Left lung (tissue), 14 donors: ENCODE measurements around the gene IFNA16. TPM values are rescaled to one million over a fixed set of nuclear protein-coding genes. Genes with fewer than 3 reads are reported as not detected.
"Not testable (repeated sequence)": the region's sequence is repeated elsewhere in the genome, so short reads cannot be mapped to it uniquely, and the experiment has no call there.

Source experiments
- ATAC-seq: fragments of 200-7000 bp; cut with Tn5 transposase; one replicate; pipeline ENCODE4 v1.9.1; 2020; ENCODE audit warnings: moderate library complexity
- DNase-seq, 4 donors: peaks; one replicate each; pipeline ENCODE4 v3.0.0-alpha.2; 2013 to 2020
- H3K27ac ChIP-seq, 2 donors: fragments of 200-600 bp; sonication (generic) in 1 of 2; one replicate each; pipeline versions ENCODE4 v1.5.0 to v1.8.0; 2020 to 2021
- H3K27me3 ChIP-seq, 2 donors: fragments of 200-600 bp; sonication (generic) in 1 of 2; one replicate each; pipeline versions ENCODE4 v1.5.0 to v1.8.0; 2020 to 2021
- H3K36me3 ChIP-seq, 2 donors: fragments of 200-600 bp; sonication (generic) in 1 of 2; one replicate each; pipeline versions ENCODE4 v1.5.0 to v1.8.0; 2020 to 2021
- H3K4me1 ChIP-seq, 2 donors: fragments of 200-600 bp; one replicate each; pipeline ENCODE4 v1.8.0; 2021
- H3K4me3 ChIP-seq, 2 donors: fragments of 200-600 bp; sonication (generic) in 1 of 2; one replicate each; pipeline versions ENCODE4 v1.5.0 to v1.8.0; 2020 to 2021; ENCODE audit warnings: mild to moderate bottlenecking in 1 of 2
- H3K9me3 ChIP-seq, 2 donors: fragments of 200-600 bp; sonication (generic) in 1 of 2; one replicate each; pipeline versions ENCODE4 v1.5.0 to v1.8.0; 2020 to 2021
- intact Hi-C, 2 donors: fragments of 100-400 bp; cut with DNase I; formaldehyde crosslinking; loops; one replicate each; pipeline versions ENCODE4 v1.11.2 to v1.14.2; 2022
- long read RNA-seq, 12 donors: library from polyadenylated mRNA in 2 of 12; unstranded in 2 of 12; transcript quantifications; one replicate each; pipeline ENCODE4 v2.0.0 and lab custom pipeline, GENCODE V29; 2019 to 2026
- polyA plus RNA-seq, 6 donors: library from polyadenylated mRNA; unstranded; fragments of 120-200 nt; gene quantifications; one replicate each; pipeline ENCODE4 v1.2.1, GENCODE V29; 2013; ENCODE audit not compliant: insufficient read length in 6 of 6
- total RNA-seq, 2 donors: library from RNA; stranded (reverse); fragmentation: NEBNext Ultra II Directional; extraction: Animal tissue kit (Norgen Biotek cat#: 25700); gene quantifications; one replicate each; pipeline ENCODE4 v1.2.1, GENCODE V29; 2021
- TF ChIP-seq, protein P1 (sequence below), 2 donors: fragments of 200-600 bp; sonication (generic) in 1 of 2; IDR thresholded peaks; one replicate each; pipeline versions ENCODE4 v1.5.0 to v1.8.0; 2021; ENCODE audit warnings: antibody characterized with exemption in 2 of 2
- donor health status: DM: no; HTN: yes; CAD: no.
- donor health status: DM: no; HTN: no; CAD: no.

The IFNA16 gene
- total RNA-seq (not detected), polyA plus RNA-seq (not detected)
- long read RNA-seq, donor 1, result 0 reads
- long read RNA-seq, donor 2, result 0 reads
- long read RNA-seq, donor 3, result 0 reads
- long read RNA-seq, donor 4, result 0 reads
- long read RNA-seq, donor 5, result 0 reads
- long read RNA-seq, donor 6, result 0 reads
- long read RNA-seq, donor 7, result 0 reads
- long read RNA-seq, donor 8, result 0 reads
- long read RNA-seq, donor 9, result 0 reads
- long read RNA-seq, donor 10, result 0 reads
- long read RNA-seq, donor 11, result 0 reads
- long read RNA-seq, donor 12, result 0 reads

GRCh38 chr9:21217211-21217610 is at the start of gene IFNA16:
Gene IFNA16 (minus strand): TSS chr9:21217311. CDS start chr9:21217305, 6 bp downstream.
- intact Hi-C loops, H3K9me3 ChIP-seq, DNase-seq: not testable (repeated sequence)

DNA sequence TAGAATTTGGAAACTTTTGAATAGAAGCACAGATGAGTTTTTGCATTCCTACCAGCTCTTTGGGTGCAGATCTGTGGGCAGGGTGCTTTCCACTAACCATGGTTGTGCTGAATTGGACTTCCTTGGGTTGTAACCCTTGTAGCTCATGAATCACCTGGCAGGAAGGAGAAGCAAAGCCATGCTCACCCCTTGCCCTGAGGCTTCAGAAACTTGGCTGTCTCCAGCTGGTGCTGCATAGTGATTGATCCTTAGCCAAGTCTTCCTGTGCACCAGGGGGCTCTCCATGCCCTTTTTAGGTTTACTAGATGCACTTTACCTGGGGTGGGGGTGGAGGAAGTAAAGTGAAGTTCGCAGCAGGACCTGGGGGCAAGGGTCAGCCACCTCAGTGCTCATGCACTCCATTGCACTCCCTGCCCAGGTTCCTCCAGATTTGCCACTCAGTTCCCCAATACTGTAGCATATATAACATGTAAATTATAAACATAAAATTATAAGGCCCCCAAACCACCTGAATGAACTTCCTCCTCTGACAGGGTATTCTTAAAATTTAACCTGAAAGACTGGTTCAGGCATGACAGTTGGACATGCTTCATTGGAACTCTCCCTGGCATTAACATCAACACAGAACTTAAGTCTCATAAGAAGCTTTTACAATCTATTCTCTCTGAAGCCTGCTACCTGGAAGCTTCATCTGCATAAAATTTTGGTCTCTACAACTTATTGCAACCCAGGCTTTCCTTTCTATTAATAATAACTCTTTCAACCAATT is 48.5 kb upstream of the IFNA16 start:
- ATAC-seq, result no peak
- DNase-seq, result no peak
- Histone ChIP-seq H3K9me3 (no peaks in the 10 kb centered on the region), H3K4me3 (no peak overlapping the region), H3K4me1 (no peaks in the 10 kb centered on the region), H3K27ac (no peak overlapping the region), H3K27me3 (peaks cover 0 to 7% of the 10 kb centered on the region in 2 donors), H3K36me3 (no peaks in the 10 kb centered on the region)
- intact Hi-C loops, result no loop called here
- TF ChIP-seq, protein P1, sequence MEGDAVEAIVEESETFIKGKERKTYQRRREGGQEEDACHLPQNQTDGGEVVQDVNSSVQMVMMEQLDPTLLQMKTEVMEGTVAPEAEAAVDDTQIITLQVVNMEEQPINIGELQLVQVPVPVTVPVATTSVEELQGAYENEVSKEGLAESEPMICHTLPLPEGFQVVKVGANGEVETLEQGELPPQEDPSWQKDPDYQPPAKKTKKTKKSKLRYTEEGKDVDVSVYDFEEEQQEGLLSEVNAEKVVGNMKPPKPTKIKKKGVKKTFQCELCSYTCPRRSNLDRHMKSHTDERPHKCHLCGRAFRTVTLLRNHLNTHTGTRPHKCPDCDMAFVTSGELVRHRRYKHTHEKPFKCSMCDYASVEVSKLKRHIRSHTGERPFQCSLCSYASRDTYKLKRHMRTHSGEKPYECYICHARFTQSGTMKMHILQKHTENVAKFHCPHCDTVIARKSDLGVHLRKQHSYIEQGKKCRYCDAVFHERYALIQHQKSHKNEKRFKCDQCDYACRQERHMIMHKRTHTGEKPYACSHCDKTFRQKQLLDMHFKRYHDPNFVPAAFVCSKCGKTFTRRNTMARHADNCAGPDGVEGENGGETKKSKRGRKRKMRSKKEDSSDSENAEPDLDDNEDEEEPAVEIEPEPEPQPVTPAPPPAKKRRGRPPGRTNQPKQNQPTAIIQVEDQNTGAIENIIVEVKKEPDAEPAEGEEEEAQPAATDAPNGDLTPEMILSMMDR (IDR thresholded peaks at IDR 0.05), result no peak

More at GRCh38 chr9:21217211-21217610, at the start of gene IFNA16:
- not testable (repeated sequence) for H3K27me3 ChIP-seq, H3K36me3 ChIP-seq, H3K4me1 ChIP-seq, H3K4me3 ChIP-seq, H3K27ac ChIP-seq, ATAC-seq

DNA sequence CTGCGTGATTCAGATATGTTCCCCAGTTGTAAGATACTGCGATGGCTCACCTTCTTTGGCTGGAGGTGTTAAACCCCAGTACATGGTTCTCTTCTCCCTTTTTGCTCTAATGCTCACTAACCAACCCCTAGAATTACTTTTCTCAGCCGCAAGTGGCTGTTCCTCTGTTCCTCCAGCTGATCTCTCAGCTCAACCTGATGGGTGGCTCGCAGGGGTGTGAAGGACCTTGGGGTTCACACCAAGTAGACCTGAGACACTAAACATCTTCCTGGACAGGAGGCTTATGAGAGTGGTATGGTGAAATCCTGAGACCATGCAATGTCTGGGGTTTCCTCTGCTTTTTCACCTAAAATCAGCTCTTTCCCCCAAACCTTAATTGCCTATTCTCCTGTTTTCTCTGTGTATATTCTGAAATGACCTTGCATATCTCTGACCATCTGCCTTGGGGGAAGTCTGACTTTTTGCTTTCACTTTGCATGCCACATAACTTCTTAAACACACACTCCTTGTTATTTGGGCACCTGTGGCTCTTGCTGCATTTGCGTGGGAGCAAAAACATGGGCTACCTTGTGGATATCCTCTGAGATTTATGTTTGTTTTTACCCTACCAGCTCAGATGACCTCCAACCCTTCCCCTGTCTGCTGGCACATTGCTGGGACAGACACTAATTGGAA is 38.6 kb upstream of the IFNA16 start:
- no peaks in the 10 kb centered on the region for H3K9me3 ChIP-seq
- intact Hi-C loops, result no loop called here
- H3K4me3 ChIP-seq, result no peak overlapping the region
- no peak for DNase-seq
- TF ChIP-seq, protein P1 (IDR thresholded peaks at IDR 0.05), result no peak
- H3K36me3 ChIP-seq, result no peaks in the 10 kb centered on the region
- no peak for ATAC-seq
- H3K27me3 ChIP-seq, result peaks cover 0 to 17% of the 10 kb centered on the region in 2 donors
- H3K4me1 ChIP-seq, result peaks cover 0 to 14% of the 10 kb centered on the region in 2 donors
- no peak overlapping the region for H3K27ac ChIP-seq

DNA sequence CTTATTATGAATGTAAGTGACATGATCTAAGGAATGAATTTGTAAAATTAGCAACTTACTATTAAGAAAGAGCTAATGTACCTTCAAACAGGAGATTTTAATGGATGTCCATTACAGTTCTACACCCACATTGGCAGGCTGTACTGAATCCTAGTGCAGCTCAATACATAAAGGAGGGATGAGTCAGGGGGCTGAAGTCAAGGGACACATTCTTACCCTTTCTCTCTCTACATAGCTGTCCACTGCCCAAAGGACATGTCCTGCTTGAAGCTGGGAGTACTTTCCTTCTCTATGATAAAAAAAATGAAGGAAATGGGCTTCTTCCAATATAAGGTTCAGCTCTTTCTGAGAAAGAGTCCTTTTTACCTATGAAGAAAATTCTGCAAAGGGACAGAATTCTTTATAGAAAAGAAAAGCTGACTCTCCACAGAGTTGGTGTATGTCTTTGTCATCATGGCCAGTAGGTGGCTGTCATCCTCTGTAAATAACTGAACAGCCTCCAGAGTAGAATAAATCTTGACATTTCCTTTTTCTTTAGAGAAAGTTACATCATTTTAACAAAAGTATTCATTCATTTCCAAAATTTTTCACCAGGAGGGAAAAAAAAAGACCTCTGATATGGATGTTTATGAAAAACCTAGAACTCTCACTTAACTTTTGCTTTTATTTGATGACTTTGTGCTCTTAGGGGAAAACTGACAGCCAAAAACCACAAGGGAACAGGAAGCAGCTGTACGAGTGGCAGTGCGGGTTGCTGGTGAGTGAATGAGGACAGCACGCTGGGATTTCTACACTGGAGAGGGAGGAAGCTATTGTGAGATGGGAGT is 35.8 kb upstream of the IFNA16 start:
- TF ChIP-seq, protein P1 (IDR thresholded peaks at IDR 0.05), result peak; percentile 23 to 41
- DNase-seq, result peak; percentile 10 to 55 (median 42)
- no peaks in the 10 kb centered on the region for H3K9me3 ChIP-seq
- intact Hi-C loops, result no loop called here
- H3K4me3 ChIP-seq, result no peak overlapping the region
- peaks cover 0 to 17% of the 10 kb centered on the region in 2 donors for H3K27me3 ChIP-seq
- H3K4me1 ChIP-seq, result peaks cover 0 to 14% of the 10 kb centered on the region in 2 donors
- no peaks in the 10 kb centered on the region for H3K36me3 ChIP-seq
- no peak overlapping the region for H3K27ac ChIP-seq
- peak; percentile 70 for ATAC-seq

GRCh38 chr9:21251638-21252037 is 34.5 kb upstream of the IFNA16 start:
- H3K27me3 ChIP-seq, result peaks cover 0 to 7% of the 10 kb centered on the region in 2 donors
- TF ChIP-seq, protein P1 (IDR thresholded peaks at IDR 0.05), result no peak
- no peak for ATAC-seq

More at GRCh38 chr9:21251638-21252037, 34.5 kb upstream of the IFNA16 start:
- intact Hi-C loops, result no loop called here
- Histone ChIP-seq H3K36me3 (no peaks in the 10 kb centered on the region), H3K9me3 (no peaks in the 10 kb centered on the region), H3K4me1 (peaks cover 0 to 14% of the 10 kb centered on the region in 2 donors), H3K27ac (no peak overlapping the region), H3K4me3 (no peak overlapping the region)
- no peak for DNase-seq
